Measurements from ENCODE around the gene ZNF397.

DNA sequence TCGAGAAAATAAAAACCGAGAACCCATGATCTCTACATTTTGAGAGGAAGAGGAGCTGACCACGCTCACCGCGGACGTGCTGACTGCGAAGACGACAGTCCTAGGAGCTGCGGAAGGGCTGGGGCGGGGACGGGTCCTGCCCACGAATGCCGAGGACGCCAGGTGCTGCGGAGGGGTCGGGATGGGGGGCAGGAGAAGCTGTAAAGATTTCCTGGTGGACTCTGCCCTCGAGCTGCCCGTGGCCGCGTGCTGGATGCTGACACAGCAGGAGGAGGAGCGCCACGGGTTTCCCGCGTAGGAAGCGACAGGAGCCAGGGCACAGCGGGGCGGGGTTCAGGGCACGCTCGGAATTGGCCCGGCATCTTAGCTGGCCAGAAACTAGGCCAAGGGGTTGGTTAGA lies 27.0 kb downstream of the ZNF397 start:
- TF ChIP-seq REST (IDR thresholded peaks at IDR 0.05; ENCODE audit: low read depth) = no peak
- TF ChIP-seq MAX (IDR thresholded peaks at IDR 0.05) = no peak
- TF ChIP-seq, protein P1, sequence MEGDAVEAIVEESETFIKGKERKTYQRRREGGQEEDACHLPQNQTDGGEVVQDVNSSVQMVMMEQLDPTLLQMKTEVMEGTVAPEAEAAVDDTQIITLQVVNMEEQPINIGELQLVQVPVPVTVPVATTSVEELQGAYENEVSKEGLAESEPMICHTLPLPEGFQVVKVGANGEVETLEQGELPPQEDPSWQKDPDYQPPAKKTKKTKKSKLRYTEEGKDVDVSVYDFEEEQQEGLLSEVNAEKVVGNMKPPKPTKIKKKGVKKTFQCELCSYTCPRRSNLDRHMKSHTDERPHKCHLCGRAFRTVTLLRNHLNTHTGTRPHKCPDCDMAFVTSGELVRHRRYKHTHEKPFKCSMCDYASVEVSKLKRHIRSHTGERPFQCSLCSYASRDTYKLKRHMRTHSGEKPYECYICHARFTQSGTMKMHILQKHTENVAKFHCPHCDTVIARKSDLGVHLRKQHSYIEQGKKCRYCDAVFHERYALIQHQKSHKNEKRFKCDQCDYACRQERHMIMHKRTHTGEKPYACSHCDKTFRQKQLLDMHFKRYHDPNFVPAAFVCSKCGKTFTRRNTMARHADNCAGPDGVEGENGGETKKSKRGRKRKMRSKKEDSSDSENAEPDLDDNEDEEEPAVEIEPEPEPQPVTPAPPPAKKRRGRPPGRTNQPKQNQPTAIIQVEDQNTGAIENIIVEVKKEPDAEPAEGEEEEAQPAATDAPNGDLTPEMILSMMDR (IDR thresholded peaks at IDR 0.05 in 2 of 3, conservative IDR thresholded peaks at IDR 0.05 in 1 of 3; ENCODE audit: borderline replicate concordance in 1 of 3, insufficient read depth in 1 of 3, low read depth in 2 of 3, low read length in 2 of 3) = no peak
- TF ChIP-seq JUND (IDR thresholded peaks at IDR 0.05) = no peak
- TF ChIP-seq POLR2A (IDR thresholded peaks at IDR 0.05; ENCODE audit: borderline replicate concordance, extremely low read depth, insufficient read depth, insufficient read length) = no peak
- no peak for TF ChIP-seq EZH2 (IDR thresholded peaks at IDR 0.05)
- no peak for TF ChIP-seq ELF1 (IDR thresholded peaks at IDR 0.05; ENCODE audit: borderline replicate concordance, low read depth)
- no peak for TF ChIP-seq SP1 (IDR thresholded peaks at IDR 0.05; ENCODE audit: low read depth)
- TF ChIP-seq, protein P2, sequence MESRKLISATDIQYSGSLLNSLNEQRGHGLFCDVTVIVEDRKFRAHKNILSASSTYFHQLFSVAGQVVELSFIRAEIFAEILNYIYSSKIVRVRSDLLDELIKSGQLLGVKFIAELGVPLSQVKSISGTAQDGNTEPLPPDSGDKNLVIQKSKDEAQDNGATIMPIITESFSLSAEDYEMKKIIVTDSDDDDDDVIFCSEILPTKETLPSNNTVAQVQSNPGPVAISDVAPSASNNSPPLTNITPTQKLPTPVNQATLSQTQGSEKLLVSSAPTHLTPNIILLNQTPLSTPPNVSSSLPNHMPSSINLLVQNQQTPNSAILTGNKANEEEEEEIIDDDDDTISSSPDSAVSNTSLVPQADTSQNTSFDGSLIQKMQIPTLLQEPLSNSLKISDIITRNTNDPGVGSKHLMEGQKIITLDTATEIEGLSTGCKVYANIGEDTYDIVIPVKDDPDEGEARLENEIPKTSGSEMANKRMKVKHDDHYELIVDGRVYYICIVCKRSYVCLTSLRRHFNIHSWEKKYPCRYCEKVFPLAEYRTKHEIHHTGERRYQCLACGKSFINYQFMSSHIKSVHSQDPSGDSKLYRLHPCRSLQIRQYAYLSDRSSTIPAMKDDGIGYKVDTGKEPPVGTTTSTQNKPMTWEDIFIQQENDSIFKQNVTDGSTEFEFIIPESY (IDR thresholded peaks at IDR 0.05; ENCODE audit: extremely low read depth, insufficient replicate concordance, low read length) = no peak
- TF ChIP-seq POLR2AphosphoS5 (IDR thresholded peaks at IDR 0.05; ENCODE audit: low read depth, low read length) = no peak
- TF ChIP-seq CBX3 (IDR thresholded peaks at IDR 0.05; ENCODE audit: low read depth) = no peak
- TF ChIP-seq ATF3 (IDR thresholded peaks at IDR 0.05) = no peak
